Glutamatergic neuron (in vitro differentiated cells): ENCODE data around the gene MT1H. TPM values are rescaled to one million over a fixed set of nuclear protein-coding genes. Genes with fewer than 3 reads are reported as not detected.

Experiments used
- DNase-seq: peaks from one replicate; pipeline ENCODE4 v3.0.0; 2022
- H3K27ac Mint-ChIP-seq: one replicate; pipeline ENCODE4 v1.8.0; 2020; ENCODE audit warnings: mild to moderate bottlenecking, mixed read lengths, inconsistent platforms; ENCODE audit not compliant: unreplicated experiment
- H3K27me3 Mint-ChIP-seq: one replicate; pipeline ENCODE4 v1.8.0; 2020; ENCODE audit warnings: mild to moderate bottlenecking, moderate library complexity, mixed read lengths, inconsistent platforms; ENCODE audit not compliant: unreplicated experiment
- H3K36me3 Mint-ChIP-seq: one replicate; pipeline ENCODE4 v1.8.0; 2020; ENCODE audit warnings: mild to moderate bottlenecking, mixed read lengths, inconsistent platforms; ENCODE audit not compliant: unreplicated experiment
- H3K4me1 Mint-ChIP-seq: one replicate; pipeline ENCODE4 v1.8.0; 2020; ENCODE audit warnings: mild to moderate bottlenecking, low read depth, mixed read lengths, inconsistent platforms; ENCODE audit not compliant: unreplicated experiment
- H3K4me3 Mint-ChIP-seq: one replicate; pipeline ENCODE4 v1.8.0; 2020; ENCODE audit warnings: mild to moderate bottlenecking, mixed read lengths, inconsistent platforms; ENCODE audit not compliant: unreplicated experiment
- H3K9me3 Mint-ChIP-seq: one replicate; pipeline ENCODE4 v1.8.0; 2020; ENCODE audit warnings: mild to moderate bottlenecking, moderate library complexity, mixed read lengths, inconsistent platforms; ENCODE audit not compliant: unreplicated experiment
- total RNA-seq: library from RNA; stranded (reverse); fragmentation: NEBNext Ultra II Directional; extraction: Animal tissue kit (Norgen Biotek cat#: 25700); gene quantifications from one replicate; pipeline ENCODE4 v1.2.1, GENCODE V29; 2021; ENCODE audit not compliant: unreplicated experiment
- TF ChIP-seq, protein P1 (sequence below): fragments of 200-600 bp; sonication (generic); IDR thresholded peaks from one replicate; pipeline ENCODE4 v1.5.0; 2021; ENCODE audit not compliant: partially characterized antibody, unreplicated experiment

The MT1H gene
- total RNA-seq, 1 donor from 2014 or later, result not detected

DNA sequence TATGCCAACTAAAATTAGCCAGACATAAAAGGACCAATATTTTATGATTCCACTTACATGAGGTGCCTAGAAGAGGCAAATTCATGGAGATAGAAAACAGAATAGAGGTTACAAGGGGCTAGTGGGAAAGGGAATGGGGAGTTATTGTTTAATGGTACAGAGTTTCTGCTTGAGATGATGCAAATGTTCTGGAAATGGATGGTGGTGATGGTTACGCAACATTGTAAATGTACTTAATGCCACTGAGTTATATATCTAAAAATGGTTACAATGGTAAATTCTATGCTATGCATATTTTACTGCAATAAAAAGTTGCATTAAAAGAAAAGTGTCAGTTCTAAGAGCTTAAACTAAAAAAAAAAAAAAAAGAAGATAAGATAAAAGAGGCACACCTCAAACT is 30.6 kb downstream of the MT1H start:
- H3K4me3 Mint-ChIP-seq, result no peak overlapping the region
- no peak overlapping the region for H3K27ac Mint-ChIP-seq
- TF ChIP-seq, protein P1, sequence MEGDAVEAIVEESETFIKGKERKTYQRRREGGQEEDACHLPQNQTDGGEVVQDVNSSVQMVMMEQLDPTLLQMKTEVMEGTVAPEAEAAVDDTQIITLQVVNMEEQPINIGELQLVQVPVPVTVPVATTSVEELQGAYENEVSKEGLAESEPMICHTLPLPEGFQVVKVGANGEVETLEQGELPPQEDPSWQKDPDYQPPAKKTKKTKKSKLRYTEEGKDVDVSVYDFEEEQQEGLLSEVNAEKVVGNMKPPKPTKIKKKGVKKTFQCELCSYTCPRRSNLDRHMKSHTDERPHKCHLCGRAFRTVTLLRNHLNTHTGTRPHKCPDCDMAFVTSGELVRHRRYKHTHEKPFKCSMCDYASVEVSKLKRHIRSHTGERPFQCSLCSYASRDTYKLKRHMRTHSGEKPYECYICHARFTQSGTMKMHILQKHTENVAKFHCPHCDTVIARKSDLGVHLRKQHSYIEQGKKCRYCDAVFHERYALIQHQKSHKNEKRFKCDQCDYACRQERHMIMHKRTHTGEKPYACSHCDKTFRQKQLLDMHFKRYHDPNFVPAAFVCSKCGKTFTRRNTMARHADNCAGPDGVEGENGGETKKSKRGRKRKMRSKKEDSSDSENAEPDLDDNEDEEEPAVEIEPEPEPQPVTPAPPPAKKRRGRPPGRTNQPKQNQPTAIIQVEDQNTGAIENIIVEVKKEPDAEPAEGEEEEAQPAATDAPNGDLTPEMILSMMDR, result no peak
- no peaks in the 10 kb centered on the region for H3K4me1 Mint-ChIP-seq
- no peaks in the 10 kb centered on the region for H3K36me3 Mint-ChIP-seq
- no peak for DNase-seq
- peaks cover 3% of the 10 kb centered on the region for H3K27me3 Mint-ChIP-seq
- no peaks in the 10 kb centered on the region for H3K9me3 Mint-ChIP-seq

DNA sequence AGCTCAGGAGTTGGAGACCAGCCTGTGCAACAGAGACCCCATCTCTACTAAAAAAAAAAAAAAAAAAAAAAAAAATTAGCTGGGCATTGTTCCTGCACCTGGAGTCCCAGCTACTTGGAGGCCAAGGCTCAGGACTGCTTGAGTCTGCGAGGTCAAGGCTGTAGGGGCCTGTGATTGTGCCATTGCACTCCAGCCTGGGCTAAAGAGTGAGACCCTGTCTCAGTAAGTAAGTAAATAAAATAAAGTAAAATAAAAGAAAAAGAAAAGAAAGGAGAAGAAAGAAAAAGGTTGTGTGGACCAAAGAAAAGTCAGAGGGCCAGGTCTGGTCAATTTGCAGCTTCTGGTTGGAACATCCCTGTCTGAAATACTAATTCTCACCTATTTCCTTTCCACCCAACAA is 31.0 kb downstream of the MT1H start:
- TF ChIP-seq, protein P1, result no peak
- Mint-ChIP-seq H3K9me3 (no peaks in the 10 kb centered on the region), H3K36me3 (no peaks in the 10 kb centered on the region), H3K27ac (no peak overlapping the region), H3K4me1 (no peaks in the 10 kb centered on the region), H3K27me3 (peaks cover 3% of the 10 kb centered on the region), H3K4me3 (no peak overlapping the region)
- no peak for DNase-seq

DNA sequence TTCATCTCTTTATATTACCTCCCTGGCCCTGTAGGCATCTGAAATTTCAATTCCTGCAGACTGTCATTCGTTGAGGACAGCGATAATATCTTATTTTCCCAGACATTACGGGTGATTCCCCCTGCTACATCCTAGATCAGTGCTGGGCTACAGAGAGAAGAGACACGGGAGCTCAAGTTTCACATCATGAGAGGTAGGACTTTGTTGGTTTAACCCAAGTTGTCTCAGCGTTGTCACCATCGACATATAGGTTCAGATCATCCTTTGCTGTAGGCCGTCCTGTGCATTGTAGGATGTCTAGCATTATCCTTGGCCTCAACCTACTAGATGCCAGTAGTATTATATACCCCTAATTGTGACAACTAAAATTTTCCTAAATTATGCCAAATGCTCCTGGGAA is 31.9 kb downstream of the MT1H start:
- no peak for DNase-seq
- no peaks in the 10 kb centered on the region for H3K36me3 Mint-ChIP-seq
- no peak overlapping the region for H3K27ac Mint-ChIP-seq
- no peaks in the 10 kb centered on the region for H3K4me1 Mint-ChIP-seq
- peaks cover 3% of the 10 kb centered on the region for H3K27me3 Mint-ChIP-seq
- H3K4me3 Mint-ChIP-seq, result no peak overlapping the region
- TF ChIP-seq, protein P1, result no peak
- H3K9me3 Mint-ChIP-seq, result no peaks in the 10 kb centered on the region

DNA sequence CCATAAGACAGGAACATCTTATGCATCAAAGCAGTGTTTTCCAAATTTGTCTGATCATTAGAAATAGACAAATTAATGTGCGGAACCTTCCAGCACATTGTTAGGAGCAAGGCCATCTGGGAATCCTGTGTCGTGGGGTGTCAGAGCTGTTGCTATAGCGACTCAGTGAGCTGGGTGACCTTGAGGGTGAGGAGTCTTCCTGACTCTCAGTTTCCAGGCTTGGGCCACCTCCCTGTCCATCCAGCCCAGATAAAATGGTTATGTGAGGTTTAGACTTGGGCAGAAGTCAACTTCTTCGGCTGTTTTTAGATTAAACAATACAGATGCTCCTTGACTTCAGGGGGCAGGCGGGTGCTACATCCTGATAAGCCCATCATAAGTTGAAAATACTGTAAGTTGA is 33.2 kb downstream of the MT1H start:
- TF ChIP-seq, protein P1, result no peak
- Mint-ChIP-seq H3K4me1 (no peaks in the 10 kb centered on the region), H3K36me3 (no peaks in the 10 kb centered on the region), H3K27ac (no peak overlapping the region), H3K9me3 (no peaks in the 10 kb centered on the region), H3K27me3 (peaks cover 3% of the 10 kb centered on the region), H3K4me3 (no peak overlapping the region)
- no peak for DNase-seq

DNA sequence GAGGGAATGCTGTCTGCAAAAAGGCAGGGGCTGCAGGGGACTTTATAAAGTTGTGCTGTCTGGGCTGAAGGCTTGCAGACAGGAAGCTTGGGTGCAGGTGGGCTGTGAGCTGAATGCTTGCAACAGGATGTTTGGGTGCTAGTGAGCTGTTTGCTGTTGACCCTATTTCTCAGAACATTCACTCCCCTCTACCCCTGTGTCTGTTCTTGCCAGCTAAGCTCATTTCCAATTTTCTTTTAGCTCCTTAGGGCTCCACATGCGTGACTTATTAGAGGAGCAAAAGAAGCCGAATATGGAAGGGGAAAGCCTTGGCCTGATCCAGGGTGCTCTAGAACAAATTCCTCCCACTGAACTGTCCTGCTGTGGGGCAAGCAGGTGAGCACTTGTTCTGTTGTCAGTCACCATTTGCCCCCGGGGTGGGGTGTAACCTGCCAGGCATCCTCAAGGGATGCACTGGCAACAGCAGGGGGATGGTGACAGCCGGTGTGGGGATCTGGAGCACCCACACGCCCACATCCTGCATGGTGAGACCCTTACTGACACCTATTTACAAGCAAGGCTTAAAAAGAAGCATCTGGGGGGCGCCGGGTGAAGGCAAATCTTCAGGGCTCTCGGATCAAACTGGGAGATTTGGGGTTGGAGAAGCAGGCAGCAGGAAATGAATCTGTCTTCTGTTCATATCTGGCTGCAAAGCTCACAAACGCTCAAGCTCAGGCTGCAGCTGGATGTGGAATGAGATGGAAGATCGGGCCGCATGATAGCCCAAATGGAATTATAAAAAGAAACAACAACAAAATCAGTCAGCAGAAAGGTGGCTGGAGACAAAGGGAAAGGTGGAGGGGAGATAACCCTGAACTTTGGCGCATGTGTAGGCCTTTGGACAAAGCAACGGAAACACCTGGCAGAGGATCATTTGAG is 39.2 kb downstream of the MT1H start:
- H3K36me3 Mint-ChIP-seq, result no peaks in the 10 kb centered on the region
- TF ChIP-seq, protein P1, result no peak
- H3K27ac Mint-ChIP-seq, result peak overlapping the region; percentile 6
- H3K4me1 Mint-ChIP-seq, result no peaks in the 10 kb centered on the region
- DNase-seq, result no peak
- H3K4me3 Mint-ChIP-seq, result no peak overlapping the region
- H3K9me3 Mint-ChIP-seq, result peaks cover 2% of the 10 kb centered on the region
- H3K27me3 Mint-ChIP-seq, result no peaks in the 10 kb centered on the region
